ENCODE data around the gene IRX3. TPM values are rescaled to one million over a fixed set of nuclear protein-coding genes. Genes with fewer than 3 reads are reported as not detected.

Gene IRX3
- total and polyA plus RNA-seq, 2 donors (not counting 1 experiment from before 2014, with no cell fraction given), result 0.22 to 0.33 TPM

GRCh38 chr16:54288030-54288834 is 1.6 kb upstream of the IRX3 start:
- no peaks in the 10 kb centered on the region for H3K4me1 ChIP-seq (ENCODE audit: control insufficient read depth, extremely low read depth, insufficient read depth, low read length)
- H3K4me3 ChIP-seq (replicated peaks in 1 of 4; ENCODE audit: control extremely low read depth in 1 of 4, insufficient read depth in 1 of 4, low read depth in 3 of 4, low read length in 4 of 4), result no peak overlapping the region
- peaks cover 70% of the 10 kb centered on the region for H3K27me3 ChIP-seq (ENCODE audit: control insufficient read depth, insufficient read depth, low read length)
- H4K20me1 ChIP-seq (ENCODE audit: control insufficient read depth, extremely low read depth, insufficient read depth, low read length), result no peaks in the 10 kb centered on the region
- TF ChIP-seq CTCF (conservative IDR thresholded peaks at IDR 0.05 in 1 of 2, IDR thresholded peaks at IDR 0.05 in 1 of 2; ENCODE audit: low read depth in 1 of 2, low read length in 2 of 2), result no peak
- no peak for TF ChIP-seq EZH2 (IDR thresholded peaks at IDR 0.05; ENCODE audit: low read length, missing control alignments)
- DNase-seq (ENCODE audit: low read depth in 2 of 2), result no peak
- no peaks in the 10 kb centered on the region for H3K36me3 ChIP-seq (ENCODE audit: control insufficient read depth, insufficient read depth, low read length)
- H3K27ac ChIP-seq (ENCODE audit: insufficient read depth, low read length), result no peak overlapping the region
- no peak overlapping the region for H2AFZ ChIP-seq (ENCODE audit: low read length)
- no peaks in the 10 kb centered on the region for H3K9me3 ChIP-seq (ENCODE audit: control insufficient read depth, insufficient read depth, low read depth, low read length)
- no peaks in the 10 kb centered on the region for H3K79me2 ChIP-seq (ENCODE audit: control insufficient read depth, insufficient read depth, low read length)
- H3K4me2 ChIP-seq (ENCODE audit: extremely low read depth, insufficient read depth, low read length), result no peak overlapping the region
- H3K9ac ChIP-seq (ENCODE audit: insufficient read depth, low read length), result no peak overlapping the region

GRCh38 chr16:54287131-54288029 is 793 bp upstream of the IRX3 start:
- Histone ChIP-seq H3K36me3 (ENCODE audit: control insufficient read depth, insufficient read depth, low read length) (no peaks in the 10 kb centered on the region), H3K27ac (ENCODE audit: insufficient read depth, low read length) (no peak overlapping the region), H3K9ac (ENCODE audit: insufficient read depth, low read length) (no peak overlapping the region), H3K9me3 (ENCODE audit: control insufficient read depth, insufficient read depth, low read depth, low read length) (no peaks in the 10 kb centered on the region), H4K20me1 (ENCODE audit: control insufficient read depth, extremely low read depth, insufficient read depth, low read length) (no peaks in the 10 kb centered on the region), H3K4me2 (ENCODE audit: extremely low read depth, insufficient read depth, low read length) (peak overlapping the region; percentile 71), H2AFZ (ENCODE audit: low read length) (no peak overlapping the region), H3K27me3 (ENCODE audit: control insufficient read depth, insufficient read depth, low read length) (peaks cover 78% of the 10 kb centered on the region), H3K4me1 (ENCODE audit: control insufficient read depth, extremely low read depth, insufficient read depth, low read length) (no peaks in the 10 kb centered on the region), H3K4me3 (replicated peaks in 1 of 4; ENCODE audit: control extremely low read depth in 1 of 4, insufficient read depth in 1 of 4, low read depth in 3 of 4, low read length in 4 of 4) (peak overlapping the region in 2 of 4 experiments; percentile 22 to 51), H3K79me2 (ENCODE audit: control insufficient read depth, insufficient read depth, low read length) (no peaks in the 10 kb centered on the region)
- no peak for DNase-seq (ENCODE audit: low read depth in 2 of 2)
- TF ChIP-seq CTCF (conservative IDR thresholded peaks at IDR 0.05 in 1 of 2, IDR thresholded peaks at IDR 0.05 in 1 of 2; ENCODE audit: low read depth in 1 of 2, low read length in 2 of 2), result no peak
- TF ChIP-seq EZH2 (IDR thresholded peaks at IDR 0.05; ENCODE audit: low read length, missing control alignments), result peak; percentile 90

GRCh38 chr16:54286090-54286365 is 559 bp downstream of the IRX3 start:
- Histone ChIP-seq H3K4me1 (ENCODE audit: control insufficient read depth, extremely low read depth, insufficient read depth, low read length) (no peaks in the 10 kb centered on the region), H3K27me3 (ENCODE audit: control insufficient read depth, insufficient read depth, low read length) (peaks cover 77% of the 10 kb centered on the region), H3K4me2 (ENCODE audit: extremely low read depth, insufficient read depth, low read length) (peak overlapping the region; percentile 71), H3K27ac (ENCODE audit: insufficient read depth, low read length) (no peak overlapping the region), H3K79me2 (ENCODE audit: control insufficient read depth, insufficient read depth, low read length) (no peaks in the 10 kb centered on the region), H3K4me3 (replicated peaks in 1 of 4; ENCODE audit: control extremely low read depth in 1 of 4, insufficient read depth in 1 of 4, low read depth in 3 of 4, low read length in 4 of 4) (peak overlapping the region; percentile 41 to 62 (median 52)), H3K9me3 (ENCODE audit: control insufficient read depth, insufficient read depth, low read depth, low read length) (no peaks in the 10 kb centered on the region), H3K9ac (ENCODE audit: insufficient read depth, low read length) (no peak overlapping the region), H4K20me1 (ENCODE audit: control insufficient read depth, extremely low read depth, insufficient read depth, low read length) (no peaks in the 10 kb centered on the region), H2AFZ (ENCODE audit: low read length) (peak overlapping the region; percentile 83), H3K36me3 (ENCODE audit: control insufficient read depth, insufficient read depth, low read length) (no peaks in the 10 kb centered on the region)
- no peak for DNase-seq (ENCODE audit: low read depth in 2 of 2)
- TF ChIP-seq EZH2 (IDR thresholded peaks at IDR 0.05; ENCODE audit: low read length, missing control alignments) (no peak), CTCF (conservative IDR thresholded peaks at IDR 0.05 in 1 of 2, IDR thresholded peaks at IDR 0.05 in 1 of 2; ENCODE audit: low read depth in 1 of 2, low read length in 2 of 2) (no peak)
